Middle frontal gyrus (tissue), 1 donor: ENCODE measurements around the gene CGA.
"Not testable (repeated sequence)": the region's sequence is repeated elsewhere in the genome, so short reads cannot be mapped to it uniquely, and the experiment has no call there.

ENCODE experiments used
- DNase-seq: peaks from one replicate; pipeline ENCODE4 v3.0.0-alpha.2; 2015; ENCODE audit warnings: low spot score; ENCODE audit errors: extremely low spot score

Gene CGA

DNA sequence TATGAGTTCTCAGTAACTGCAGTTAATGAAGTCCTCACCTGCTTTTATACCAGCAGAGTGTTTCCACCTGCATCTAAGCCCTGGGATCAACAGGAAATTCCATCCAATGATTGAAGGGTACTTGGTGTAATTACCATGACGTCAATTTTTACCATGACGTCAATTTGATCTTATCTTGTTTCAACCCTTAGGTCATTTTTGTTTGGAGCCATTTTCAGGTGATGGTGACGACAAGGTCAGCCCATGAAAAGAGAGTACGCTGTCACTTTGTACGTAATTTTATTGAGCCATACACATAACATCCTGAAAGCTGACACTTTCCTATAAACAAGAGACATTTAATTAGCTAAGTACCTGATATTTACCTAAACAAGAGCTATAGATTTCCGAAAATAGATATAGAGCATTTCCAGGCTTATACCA lies at the start of gene CGA:
CGA (minus strand) TSS at position 20 of the 423 bp plus-strand sequence. CDS start 6,906 bp downstream, outside the sequence.
- DNase-seq: no peak

DNA sequence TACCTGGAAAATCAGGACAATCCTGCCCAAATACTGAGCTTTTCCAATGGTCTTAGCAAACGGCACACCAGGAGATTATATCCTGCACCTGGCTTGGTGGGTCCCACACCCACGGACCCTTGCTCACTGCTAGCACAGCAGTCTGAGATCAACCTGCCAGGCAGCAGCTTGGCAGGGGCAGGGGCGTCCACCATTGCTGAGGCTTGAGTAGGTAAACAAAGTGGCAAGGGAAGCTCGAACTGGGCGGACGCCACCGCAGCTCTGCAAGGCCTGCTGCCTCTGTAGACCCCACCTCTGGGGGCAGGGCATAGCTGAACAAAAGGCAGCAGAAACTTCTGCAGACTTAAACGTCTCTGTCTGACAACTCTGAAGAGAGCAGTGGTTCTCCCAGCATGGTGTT lies 45.0 kb upstream of the CGA start:
- not testable (repeated sequence) for DNase-seq

DNA sequence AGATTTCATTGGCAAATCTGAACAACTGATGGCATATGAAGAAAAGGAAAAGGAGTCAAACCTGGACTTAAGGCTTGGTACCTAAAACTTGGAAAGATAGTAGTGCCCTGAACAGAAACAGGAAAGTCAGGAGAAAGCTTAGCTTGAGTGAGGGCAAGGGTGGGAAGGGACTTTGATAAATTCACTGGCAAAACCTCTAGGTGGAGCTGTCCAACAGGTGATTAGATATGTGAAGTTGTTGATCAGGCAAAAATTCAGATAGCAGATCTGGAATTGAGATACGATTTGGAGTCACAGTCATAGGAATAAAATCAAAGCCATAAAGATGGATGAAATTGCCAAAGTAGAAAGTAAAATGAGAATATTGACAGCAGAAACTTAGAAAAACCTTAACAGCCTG lies 44.3 kb upstream of the CGA start:
- no peak for DNase-seq

DNA sequence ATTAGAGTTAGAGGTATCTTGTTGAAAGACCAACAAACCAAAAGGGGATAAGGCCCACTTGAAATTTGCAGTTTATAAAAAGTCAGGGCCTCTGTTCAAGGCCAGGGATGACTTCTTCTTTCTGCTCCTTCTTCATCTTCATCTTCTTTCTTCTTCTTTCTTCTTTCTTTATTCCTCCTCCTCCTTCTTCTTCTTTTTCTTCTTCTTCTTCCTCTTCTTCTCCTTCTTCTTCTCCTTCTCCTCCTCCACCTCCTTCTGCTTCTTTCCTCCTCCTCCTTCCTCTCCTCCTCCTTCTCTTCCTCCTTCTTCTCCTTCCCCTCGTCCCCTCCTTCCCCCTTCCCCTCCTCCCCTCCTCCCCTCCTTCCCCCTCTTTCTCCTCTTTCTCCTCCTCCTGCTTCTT lies 42.1 kb upstream of the CGA start:
- no peak for DNase-seq

DNA sequence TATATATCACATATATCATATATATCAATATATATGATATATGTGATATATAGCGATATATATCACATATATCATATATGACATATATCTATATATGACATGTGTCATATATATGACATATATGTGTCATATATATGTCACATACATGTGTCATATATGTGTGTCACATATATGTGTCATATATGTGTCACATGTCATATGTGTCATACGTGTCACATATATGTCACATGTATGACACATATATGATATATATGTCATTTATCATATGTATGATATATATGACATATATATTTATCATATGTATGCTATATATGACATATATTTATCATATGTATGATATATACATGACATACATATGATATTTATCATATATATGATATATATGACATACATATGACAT lies 32.8 kb upstream of the CGA start:
- no peak for DNase-seq

DNA sequence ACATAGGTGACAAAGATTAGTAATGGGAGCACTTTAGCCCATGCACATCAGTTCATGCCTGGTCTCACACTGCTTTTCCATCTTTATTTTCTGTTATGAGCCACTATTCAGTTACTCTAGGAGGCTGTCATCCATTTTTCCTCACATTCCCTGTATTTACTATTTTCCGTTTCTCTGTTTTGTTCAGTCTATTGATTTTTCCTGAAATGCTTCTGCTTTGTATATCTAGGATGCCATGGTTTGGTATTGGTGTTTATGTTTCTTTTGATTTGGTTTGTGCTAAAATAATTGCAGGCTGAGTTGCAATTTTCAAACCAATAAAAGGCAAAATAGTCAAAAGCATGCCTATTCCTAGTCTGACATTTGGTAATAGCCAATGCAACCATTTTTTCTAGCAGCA lies 31.6 kb upstream of the CGA start:
- no peak for DNase-seq

DNA sequence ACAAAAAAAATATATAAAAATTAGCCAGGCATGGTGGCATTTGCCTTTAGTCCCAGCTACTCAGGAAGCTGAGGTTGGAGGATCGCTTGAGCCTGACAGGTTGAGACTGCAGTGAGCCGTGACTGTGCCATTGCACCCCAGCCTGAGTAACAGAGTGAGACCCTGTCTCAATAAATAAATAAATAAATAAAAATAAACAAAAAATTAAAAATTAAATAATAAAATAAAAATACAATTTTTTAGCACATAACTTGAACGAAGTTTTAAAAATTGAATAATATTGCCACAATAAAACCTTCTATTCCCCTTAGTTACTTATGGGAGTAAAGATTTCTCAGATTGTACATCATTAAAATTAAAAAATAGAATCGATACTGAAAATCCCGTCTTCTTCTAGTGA lies 29.2 kb upstream of the CGA start:
- DNase-seq: no peak

DNA sequence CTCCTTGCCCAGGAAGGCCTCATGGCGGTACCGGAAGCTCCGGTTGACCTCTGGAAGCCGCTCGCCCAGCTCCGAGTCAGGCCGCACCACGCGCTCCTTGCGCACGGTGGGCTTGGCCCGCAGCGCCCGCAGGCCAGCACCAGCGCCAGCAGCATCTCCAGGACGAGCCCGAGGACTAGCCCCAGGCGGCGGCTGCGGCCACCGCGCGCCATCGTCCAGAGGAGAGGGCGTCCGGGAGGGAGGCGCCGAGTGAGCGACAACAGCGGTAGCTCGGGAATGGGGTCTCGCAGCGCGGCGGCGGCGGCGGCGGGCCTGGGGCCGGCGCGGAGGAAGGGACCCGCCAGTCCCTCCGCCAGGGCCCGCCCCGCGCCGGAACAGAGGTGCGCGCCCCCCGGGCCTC lies 27.6 kb upstream of the CGA start:
- no peak for DNase-seq

DNA sequence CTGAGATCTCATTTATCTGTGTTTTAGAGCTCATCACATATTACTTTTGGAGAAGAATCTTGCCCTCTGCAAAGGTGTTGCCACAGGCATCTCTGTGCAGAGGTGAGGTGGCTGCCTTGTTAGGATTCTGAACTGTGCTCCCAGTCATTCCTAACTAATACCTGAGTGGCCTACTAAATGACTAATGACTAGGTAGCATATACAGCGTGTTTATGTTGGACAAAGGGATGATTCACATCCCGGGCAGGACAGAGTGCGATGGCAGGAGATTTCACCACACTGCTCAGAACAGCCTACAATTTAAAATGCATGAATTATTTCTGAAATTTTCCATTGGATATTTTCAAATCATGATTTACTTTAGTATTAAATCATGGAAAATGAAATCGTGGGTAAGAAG lies 23.1 kb upstream of the CGA start:
- no peak for DNase-seq

DNA sequence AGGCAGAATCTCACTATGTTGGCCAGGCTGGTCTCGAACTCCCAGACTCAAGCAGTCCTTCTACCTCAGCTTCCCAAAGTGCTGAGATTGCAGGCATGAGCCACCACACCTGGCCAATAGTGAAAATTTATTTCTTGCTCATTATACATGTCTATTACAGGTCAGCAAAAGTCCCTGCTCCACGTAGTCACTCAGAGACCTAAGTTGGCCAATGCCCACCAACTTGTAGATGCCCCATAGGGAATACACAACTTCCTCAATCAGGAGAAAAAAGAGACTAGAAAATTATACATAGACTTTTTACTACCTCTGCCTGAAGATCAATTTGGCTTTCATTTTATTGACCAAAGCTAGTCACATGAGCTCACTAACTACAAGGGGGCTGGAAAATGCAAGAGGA lies 22.0 kb upstream of the CGA start:
- DNase-seq: no peak

DNA sequence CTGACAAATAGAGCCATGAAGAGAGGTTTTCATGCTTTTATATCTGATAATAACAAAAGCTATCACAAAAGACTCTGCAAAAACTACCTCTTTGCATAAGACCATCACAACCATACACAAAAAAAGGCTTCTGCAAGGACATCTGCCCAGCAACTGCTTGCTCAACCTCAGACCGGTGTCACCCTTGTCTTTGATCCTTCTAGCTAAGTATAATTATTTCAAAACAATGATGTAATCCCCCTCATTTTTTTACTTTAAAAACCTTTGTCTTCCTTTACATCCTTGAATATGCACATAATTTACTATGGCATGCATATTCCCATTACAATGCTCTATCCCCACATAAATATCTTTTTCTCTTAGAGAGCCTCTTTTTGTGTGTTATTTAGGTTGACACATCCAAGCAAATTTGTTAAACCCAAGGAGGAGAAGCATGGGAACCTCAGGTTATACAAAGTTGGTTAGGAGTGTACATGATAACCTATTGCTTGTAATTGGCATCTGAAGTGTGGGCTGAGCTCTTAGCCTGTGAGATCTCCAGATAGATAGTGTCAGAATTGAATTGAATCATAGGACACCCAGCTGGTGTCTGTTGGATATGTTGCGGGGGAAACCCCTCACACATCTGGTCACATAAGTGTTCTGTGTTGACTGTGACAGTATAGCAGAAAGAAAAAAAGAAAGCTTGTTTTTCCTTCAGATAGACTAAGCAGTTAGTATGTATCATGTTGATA lies 20.7 kb upstream of the CGA start:
- DNase-seq: no peak

DNA sequence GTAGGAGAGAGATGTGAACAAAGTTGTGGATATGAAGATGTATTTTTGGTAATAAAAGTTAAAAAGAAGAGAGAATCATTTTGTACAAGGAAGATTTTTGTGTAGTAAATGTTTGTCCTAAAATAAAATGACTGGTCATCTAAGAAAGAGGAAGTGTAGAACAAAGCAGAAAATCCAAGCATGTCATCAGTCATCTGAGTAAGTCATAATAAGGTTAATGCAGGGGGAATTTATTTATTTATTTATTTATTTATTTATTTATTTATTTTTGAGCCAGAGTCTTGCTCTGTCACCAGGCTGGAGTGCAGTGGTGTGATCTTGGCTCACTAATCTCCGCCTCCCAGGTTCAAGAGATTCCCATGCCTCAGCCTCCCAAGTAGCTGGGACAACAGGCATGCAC lies 15.7 kb upstream of the CGA start:
- DNase-seq: no peak

DNA sequence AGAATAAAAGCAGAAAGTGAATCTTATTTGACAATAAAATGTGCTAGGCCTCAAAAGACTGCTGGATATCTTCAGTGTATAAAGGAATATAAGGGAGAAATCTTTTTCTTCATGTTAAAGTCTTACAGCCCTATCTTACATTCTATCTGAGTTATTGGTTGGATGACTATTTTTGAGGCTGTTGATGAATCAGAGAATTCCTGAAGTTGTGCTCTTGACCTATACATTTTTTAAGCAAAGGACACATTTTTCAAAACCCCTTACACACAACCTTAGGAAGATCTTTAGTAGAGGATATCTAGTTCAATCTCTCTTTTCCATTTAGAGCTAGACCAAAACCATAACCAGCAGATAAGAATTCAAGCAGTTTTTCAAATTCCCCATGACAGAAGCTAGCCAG lies 10.9 kb upstream of the CGA start:
- DNase-seq: no peak

DNA sequence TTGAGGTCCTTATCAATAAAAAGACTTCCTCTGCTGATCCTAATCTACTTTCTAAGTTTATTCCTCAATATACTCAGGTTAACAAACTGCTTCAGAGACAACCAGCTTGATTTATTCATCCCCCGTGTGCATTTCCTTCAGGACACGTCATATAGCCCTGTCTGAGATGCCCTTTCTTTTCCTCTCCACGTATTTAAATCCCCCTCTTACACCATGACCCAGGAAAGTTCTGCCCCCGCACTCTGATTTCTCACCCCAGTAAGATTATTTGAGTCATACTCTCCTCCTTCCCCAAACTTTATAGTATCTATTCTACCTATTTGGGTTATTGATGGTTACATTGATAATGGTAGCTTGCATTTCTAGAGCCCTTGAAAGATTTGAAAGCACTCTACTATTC lies 9.8 kb upstream of the CGA start:
- no peak for DNase-seq

DNA sequence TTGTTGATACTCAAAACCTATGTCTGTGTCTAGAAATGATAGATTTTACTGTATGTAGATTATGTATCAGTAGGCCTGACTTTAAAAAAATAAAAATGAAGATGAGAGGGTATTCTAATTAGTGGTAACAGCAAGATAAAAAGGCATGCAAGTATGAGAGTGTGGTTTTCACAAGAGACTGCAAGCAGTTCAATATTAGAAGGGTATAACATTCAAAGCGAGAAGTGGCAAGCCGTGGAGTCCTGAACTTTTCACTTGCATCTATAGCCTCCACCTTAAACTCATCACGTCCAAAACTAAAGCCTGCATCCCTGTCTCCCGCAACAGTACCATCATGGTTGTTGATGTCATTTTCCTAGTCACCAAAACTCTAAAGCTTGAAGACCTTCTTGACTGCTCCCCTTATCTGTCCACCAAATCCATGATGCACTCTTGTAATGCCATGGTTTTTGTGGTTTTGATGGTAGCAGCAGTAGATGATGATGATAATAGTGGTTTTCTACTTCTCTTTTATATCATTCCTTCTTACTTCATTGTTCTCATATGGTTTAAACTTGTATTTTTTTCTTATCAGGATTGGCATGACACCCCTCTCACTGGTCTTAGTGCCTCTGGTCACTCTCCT lies 9.2 kb upstream of the CGA start:
- DNase-seq: no peak

DNA sequence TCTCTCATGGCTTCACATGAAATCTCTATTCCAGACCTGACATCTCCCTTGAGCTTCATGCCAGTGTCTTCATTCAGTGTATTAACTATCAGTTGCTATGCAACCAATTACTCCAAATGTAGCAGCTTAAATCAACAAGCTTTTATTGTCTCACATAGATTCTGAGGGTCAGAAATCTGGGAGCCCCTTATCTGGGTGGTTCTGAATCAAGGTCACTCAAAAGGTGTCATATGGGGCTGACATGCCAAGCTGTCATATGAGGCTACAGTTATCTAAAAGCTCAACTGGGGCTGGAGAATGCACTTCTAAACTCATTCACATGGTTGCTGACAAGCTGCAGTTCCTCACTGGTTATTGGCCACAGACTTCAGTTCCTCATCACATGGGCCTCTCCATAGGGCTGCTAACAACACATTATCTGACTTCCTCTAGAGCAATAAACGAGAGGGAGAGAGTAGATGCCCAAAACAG lies 7.3 kb upstream of the CGA start:
- no peak for DNase-seq

DNA sequence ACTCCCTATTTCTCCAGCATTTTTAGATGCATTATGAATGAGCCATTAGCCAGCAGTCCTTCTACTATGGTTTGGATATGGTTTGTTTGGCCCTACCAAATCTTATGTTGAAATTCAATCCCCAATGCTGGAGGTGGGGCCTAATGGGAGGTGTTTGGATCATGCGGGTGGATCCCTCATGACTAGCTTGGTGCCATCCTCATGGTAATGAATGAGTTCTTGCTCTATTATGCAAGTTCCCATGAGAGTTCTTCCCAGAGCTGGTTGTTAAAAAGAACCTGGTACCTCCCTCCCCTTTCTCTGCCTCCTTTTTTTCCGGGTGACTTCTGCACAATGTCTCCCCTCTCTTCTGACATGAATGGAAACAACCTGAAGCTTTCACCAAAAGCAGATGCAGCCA lies 6.2 kb upstream of the CGA start:
- no peak for DNase-seq

DNA sequence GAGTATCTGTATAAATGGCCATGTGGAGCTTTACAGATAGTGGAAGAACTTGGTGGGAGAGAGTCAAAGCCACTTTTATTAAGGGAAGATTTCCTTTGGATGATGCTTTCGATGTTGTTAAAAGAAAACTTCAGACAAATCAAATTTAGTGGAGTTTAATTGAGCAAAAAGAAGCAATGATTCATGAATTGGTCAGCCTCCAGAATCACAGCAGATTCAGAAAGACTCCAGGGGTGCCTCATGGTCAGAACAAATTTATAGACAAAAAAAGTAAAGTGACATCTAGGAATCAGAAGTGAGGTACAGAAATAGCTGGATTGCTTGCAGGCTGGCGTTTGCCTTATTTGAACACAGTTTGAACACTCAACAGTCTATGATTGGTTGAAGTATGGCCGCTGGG lies 5.3 kb upstream of the CGA start:
- no peak for DNase-seq

DNA sequence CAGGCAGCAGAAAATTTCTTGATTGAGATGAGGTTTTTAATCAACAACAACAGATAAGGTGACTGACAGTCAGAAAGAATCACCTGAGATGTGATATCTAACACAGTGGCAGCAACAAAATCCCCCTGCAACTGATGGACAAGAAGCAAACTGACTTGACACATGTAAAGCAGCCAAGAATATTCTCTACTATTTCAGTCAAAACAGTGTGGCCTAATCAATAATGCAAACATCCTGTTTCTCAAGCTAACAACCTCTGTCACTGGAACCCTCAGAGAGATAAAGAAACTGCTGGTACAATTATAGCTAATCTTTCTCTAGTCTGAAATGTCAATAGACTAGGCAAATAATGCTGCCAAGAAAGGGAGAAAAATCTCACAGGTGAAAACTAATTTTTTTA lies 4.6 kb upstream of the CGA start:
- DNase-seq: no peak

DNA sequence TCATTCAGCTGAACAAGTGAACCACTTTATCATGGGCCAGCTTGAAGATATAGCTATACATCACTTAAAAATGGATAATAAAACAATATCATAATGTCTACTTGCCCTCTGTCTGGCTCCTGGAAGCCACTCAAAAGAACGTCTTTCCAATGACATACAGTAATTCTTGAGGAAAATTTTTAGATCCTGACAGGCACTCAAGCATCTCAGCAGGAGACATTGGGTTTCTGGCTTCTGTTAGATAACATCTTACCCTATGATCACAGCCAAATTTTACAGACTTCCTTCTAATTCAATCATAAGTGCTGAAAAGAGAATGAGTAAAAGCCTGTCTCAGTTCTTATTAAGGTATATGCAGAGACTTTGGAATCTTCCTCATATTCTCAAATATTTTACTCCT lies 330 bp downstream of the CGA start:
- no peak for DNase-seq

DNA sequence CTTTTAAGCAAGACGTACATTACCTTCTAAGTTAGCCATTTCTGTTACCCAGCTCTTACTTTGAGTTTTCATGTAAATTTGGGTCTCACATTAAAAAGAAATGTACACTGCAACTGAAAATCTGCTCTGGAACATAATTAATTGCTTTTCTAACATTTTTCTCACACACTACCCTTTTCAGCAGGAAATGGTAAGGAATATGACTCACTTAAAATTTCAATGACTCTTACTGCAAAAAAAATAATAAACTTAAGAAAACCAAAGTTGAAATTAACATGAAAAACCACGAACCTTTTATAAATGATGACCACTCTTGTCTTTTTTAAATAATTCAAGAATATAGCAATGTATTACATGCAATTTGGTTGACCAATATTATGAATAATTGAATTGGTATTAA lies 1.3 kb downstream of the CGA start:
- DNase-seq: no peak

DNA sequence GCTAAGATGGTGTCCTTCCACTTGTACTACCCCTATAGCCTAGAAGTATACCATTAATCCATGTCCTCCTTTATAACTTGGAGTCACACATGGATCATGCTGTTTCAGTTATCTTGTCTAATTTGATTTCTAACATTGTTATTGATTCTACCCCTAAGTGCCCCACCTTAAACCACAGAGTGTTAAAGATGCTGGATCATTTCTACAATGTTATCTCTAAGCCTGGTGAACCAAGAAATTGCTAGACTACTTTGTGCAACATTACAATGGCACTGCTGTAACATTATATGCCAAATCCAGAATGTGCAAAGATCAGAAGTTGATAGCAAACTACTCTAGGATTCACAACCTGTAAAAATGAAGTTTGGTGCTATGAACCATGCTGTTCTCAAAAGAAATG lies 1.7 kb downstream of the CGA start:
- no peak for DNase-seq

DNA sequence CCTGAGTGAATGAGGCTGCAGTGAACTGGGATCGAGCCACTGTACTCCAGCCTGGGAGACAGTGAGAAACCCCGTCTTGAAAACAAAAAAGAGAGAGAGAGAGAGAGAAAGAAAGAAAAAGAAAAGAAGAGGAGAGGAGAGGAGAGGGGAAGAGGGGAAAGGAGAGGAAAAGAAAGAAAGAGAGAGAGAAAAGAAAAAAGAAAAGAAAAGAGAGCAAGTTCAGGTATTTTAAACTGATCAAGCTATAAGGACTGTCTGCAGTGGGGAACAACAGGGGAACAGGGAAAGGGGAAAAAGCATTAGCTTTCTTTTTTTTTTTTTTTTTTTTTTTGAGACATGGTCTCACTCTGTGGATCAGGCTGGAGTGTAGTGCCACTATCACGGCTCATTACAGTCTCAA lies 2.5 kb downstream of the CGA start:
- no peak for DNase-seq
